Measurements from ENCODE around the gene FOCAD. TPM values are rescaled to one million over a fixed set of nuclear protein-coding genes. Genes with fewer than 3 reads are reported as not detected.

The FOCAD gene
- total RNA-seq, 1 experiment from 2014 or later: 40.7 TPM

DNA sequence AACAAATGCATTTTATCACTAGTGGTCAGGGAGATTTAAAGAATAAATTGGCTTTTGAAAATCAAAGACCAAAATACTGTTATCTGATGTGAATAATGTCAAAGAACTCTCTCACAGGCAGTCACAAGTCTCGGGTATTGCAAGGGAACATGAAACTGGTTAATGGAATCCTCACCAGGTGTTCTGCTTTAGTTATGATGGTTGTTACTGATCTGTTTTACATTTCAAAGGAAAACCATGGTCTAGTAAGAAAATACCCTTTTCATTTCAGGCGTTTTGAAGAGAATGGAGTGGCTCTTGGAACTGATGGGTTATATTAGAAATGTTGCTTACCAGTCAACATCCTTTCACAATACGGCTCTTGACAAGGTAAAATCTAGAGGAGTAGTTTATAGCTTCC, 304.0 kb downstream of the FOCAD start (continued):
- TF ChIP-seq, protein P1, sequence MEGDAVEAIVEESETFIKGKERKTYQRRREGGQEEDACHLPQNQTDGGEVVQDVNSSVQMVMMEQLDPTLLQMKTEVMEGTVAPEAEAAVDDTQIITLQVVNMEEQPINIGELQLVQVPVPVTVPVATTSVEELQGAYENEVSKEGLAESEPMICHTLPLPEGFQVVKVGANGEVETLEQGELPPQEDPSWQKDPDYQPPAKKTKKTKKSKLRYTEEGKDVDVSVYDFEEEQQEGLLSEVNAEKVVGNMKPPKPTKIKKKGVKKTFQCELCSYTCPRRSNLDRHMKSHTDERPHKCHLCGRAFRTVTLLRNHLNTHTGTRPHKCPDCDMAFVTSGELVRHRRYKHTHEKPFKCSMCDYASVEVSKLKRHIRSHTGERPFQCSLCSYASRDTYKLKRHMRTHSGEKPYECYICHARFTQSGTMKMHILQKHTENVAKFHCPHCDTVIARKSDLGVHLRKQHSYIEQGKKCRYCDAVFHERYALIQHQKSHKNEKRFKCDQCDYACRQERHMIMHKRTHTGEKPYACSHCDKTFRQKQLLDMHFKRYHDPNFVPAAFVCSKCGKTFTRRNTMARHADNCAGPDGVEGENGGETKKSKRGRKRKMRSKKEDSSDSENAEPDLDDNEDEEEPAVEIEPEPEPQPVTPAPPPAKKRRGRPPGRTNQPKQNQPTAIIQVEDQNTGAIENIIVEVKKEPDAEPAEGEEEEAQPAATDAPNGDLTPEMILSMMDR (IDR thresholded peaks at IDR 0.05 in 2 of 3, conservative IDR thresholded peaks at IDR 0.05 in 1 of 3; ENCODE audit: borderline replicate concordance in 1 of 3, insufficient read depth in 1 of 3, low read depth in 2 of 3, low read length in 2 of 3): no peak
- TF ChIP-seq YY1 (IDR thresholded peaks at IDR 0.05; ENCODE audit: extremely low read depth, insufficient replicate concordance, low read depth, low read length) (no peak), SP1 (IDR thresholded peaks at IDR 0.05; ENCODE audit: low read depth) (no peak)

DNA sequence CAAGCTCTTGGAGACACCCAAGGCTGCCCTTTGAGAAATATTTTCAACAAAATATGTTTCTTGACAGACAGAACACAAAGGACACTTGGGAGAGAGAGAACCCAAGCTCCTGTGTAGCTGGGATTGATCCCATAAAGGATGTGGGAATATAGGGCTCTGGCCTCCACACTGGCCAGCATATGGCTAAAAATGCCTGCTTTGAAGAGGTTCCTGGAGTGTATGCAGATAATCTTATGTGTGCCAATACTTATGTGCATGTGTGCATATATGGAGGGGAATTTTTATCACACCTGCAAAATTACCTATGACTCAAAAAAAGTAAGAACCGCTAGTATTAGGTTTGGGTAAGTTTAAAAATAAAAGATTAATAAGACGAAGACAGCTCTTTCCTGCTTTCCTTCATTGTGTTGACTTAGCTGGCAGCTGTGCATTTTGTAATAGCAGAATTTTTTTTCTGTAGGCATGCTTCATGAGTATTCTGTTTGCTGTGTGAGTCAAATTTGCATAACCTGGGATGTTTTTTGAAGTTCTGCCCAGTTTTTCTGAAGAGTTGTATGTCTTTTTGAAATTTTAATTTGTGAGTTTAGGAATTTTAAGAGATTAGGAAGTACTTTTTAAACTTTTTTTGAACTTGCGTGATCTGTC, 304.7 kb downstream of the FOCAD start:
- RAD21 ChIA-PET (ENCODE audit: low non-redundant PET in 1 of 2, low total read pairs in 2 of 2, uncharacterized antibody in 2 of 2, unreplicated experiment in 2 of 2): no interaction called here
- no peaks in the 10 kb centered on the region for H4K20me1 ChIP-seq (ENCODE audit: insufficient read depth)
- CTCF ChIA-PET: no interaction called here
- DNase-seq (ENCODE audit: low read depth, low spot score) (no peak), ATAC-seq (no peak)
- no peak overlapping the region for H3K4me2 ChIP-seq (ENCODE audit: low read length)
- no peaks in the 10 kb centered on the region for H3K4me1 ChIP-seq (ENCODE audit: control insufficient read depth in 1 of 2, insufficient read depth in 2 of 2, low read length in 2 of 2)
- TF ChIP-seq ZNF274 (IDR thresholded peaks at IDR 0.05; ENCODE audit: low read depth, low read length): no peak
- TF ChIP-seq, protein P2, sequence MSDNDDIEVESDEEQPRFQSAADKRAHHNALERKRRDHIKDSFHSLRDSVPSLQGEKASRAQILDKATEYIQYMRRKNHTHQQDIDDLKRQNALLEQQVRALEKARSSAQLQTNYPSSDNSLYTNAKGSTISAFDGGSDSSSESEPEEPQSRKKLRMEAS (IDR thresholded peaks at IDR 0.05): no peak
- no peak for TF ChIP-seq EZH2 (IDR thresholded peaks at IDR 0.05)
- TF ChIP-seq, protein P3, sequence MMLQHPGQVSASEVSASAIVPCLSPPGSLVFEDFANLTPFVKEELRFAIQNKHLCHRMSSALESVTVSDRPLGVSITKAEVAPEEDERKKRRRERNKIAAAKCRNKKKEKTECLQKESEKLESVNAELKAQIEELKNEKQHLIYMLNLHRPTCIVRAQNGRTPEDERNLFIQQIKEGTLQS (IDR thresholded peaks at IDR 0.05): no peak
- H3K9me3 ChIP-seq (ENCODE audit: control insufficient read depth in 1 of 2, insufficient read depth in 1 of 2, low read depth in 1 of 2, low read length in 2 of 2): no peaks in the 10 kb centered on the region
- intact Hi-C loops (cut with micrococcal nuclease): no loop called here
- no peak overlapping the region for H3K27ac ChIP-seq (ENCODE audit: low read depth, low read length)
- BruUV-seq (replicated peaks): no TSS peak
- H3K36me3 ChIP-seq (ENCODE audit: control insufficient read depth in 1 of 2, insufficient read depth in 2 of 2, low read length in 2 of 2): no peaks in the 10 kb centered on the region
- H3K9ac ChIP-seq (ENCODE audit: low read length): no peak overlapping the region
- no peaks in the 10 kb centered on the region for H3K9me2 ChIP-seq (ENCODE audit: insufficient read depth)
- H2AFZ ChIP-seq (ENCODE audit: low read depth, low read length, poor library complexity, severe bottlenecking): no peak overlapping the region
- H3K27me3 ChIP-seq (ENCODE audit: insufficient read depth, low read length): no peaks in the 10 kb centered on the region
- H3K4me3 ChIP-seq (replicated peaks in 1 of 2; ENCODE audit: low read depth in 1 of 2, low read length in 2 of 2): no peak overlapping the region
- POLR2A ChIA-PET: no interaction called here
- no peaks in the 10 kb centered on the region for H3K79me2 ChIP-seq (ENCODE audit: insufficient read depth, low read length)

All from HCT116 (cell line).